GM11168 (cell line): Measurements from ENCODE around the gene CD109.
"Not testable (repeated sequence)": the region's sequence is repeated elsewhere in the genome, so short reads cannot be mapped to it uniquely, and the experiment has no call there.

ENCODE experiments used
- in situ Hi-C: fragments of 300-500 bp; cut with MboI; formaldehyde crosslinking; loops from one replicate; pipeline ENCODE4 v1.12.0; 2022; ENCODE audit warnings: low sequenced_read_pairs; ENCODE audit not compliant: unreplicated experiment

The CD109 gene

DNA sequence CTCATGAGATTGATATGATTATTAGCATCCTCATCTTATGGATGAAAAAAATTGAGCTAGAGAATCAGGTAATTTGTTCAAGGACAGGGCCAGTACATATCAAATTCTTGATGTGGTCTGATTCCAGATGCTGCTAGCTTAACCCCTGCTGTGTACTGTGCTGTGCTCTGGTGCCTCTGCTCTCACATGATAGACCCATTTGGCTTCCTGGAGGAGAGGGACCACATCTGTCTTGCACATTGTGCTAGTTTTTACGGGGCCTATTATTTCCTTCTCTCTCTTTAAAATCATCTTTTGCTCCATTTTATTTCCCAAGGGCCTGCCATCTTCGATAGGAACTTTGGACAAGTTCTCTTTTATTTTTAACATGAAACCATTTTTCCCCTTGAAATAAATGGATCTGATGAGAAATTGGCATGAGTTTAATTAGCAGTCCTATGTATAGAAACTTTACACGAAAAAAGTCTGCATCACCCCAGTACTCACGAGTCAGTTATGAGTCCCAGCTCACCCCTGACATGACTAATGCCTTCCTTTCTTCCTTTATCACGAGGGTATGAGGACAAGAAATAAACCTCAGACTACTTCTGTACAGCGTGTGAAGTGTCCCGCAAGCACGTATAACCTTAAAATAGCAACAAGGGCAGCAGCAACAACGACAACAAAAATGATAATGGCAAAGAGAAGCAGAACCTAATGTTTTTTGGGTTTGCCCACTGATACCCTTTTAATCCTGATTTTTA, 26.5 kb downstream of the CD109 start:
- in situ Hi-C loops: no loop called here

- in situ Hi-C loops: not testable (repeated sequence)
Measured at GRCh38 chr6:73723480-73723879, 27.5 kb downstream of the CD109 start.

GRCh38 chr6:73724389-73724788, 28.4 kb downstream of the CD109 start:
- in situ Hi-C loops: no loop called here

DNA sequence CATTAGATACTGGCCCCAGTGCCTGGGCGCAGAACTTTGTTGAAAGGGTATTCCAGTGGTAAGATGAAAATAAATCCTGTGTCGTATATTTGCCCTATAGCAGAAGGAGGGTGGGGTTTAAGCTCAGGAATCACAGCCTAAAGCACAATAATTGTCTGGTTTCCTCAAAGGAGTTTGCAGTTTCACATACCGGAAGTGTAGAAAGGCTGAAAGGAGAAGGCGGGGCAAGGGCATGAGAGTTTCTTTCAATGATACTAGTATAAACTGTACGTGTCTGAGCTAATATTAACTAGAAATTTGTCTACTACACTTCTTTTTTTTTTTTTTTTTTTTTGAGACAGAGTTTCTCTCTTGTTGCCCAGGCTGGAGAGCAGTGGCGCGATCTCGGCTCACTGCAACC, 29.2 kb downstream of the CD109 start:
- in situ Hi-C loops: loop anchor here (25.0 kb wide), 1 partner anchor 1512 kb away; the partner anchor contains the start of gene COX7A2

DNA sequence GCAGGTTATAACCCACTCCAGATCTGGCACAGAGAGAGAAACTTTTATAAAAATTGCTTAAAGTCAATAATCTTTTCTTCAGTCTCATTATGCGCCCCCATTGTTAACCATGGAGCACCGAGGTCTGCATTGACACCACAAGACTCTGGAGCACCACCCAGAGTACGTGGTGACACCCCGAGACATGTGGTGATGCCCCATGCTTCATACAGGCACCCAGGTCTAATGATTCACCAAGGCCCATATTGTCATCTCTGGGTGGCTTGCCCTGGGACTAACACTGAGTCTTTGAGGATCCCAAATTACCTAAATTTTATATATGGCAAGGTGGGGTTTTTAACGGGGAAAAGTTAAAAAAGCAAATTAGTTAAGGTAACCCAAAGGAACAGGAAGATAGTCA, 31.1 kb downstream of the CD109 start:
- in situ Hi-C loops: loop anchor here (25.0 kb wide), 1 partner anchor 1510 kb away; the partner anchor contains the start of gene COX7A2

GRCh38 chr6:73728548-73729205, 32.7 kb downstream of the CD109 start:
- in situ Hi-C loops: loop anchor here (25.0 kb wide), 1 partner anchor 1509 kb away; the partner anchor contains the start of gene COX7A2

GRCh38 chr6:73731285-73731684, 35.3 kb downstream of the CD109 start:
- in situ Hi-C loops: loop anchor here (5.0 to 25.0 kb wide), 2 partner anchors 44 to 1506 kb away; partner anchors contain the start of gene COX7A2

GRCh38 chr6:73732845-73733675, 37.1 kb downstream of the CD109 start:
- in situ Hi-C loops: loop anchor here (5.0 to 25.0 kb wide), 2 partner anchors 46 to 1504 kb away; partner anchors contain the start of gene COX7A2

- in situ Hi-C loops: loop anchor here (5.0 to 25.0 kb wide), 2 partner anchors 46 to 1504 kb away; partner anchors contain the start of gene COX7A2
Measured at GRCh38 chr6:73733791-73734190, 37.8 kb downstream of the CD109 start.

DNA sequence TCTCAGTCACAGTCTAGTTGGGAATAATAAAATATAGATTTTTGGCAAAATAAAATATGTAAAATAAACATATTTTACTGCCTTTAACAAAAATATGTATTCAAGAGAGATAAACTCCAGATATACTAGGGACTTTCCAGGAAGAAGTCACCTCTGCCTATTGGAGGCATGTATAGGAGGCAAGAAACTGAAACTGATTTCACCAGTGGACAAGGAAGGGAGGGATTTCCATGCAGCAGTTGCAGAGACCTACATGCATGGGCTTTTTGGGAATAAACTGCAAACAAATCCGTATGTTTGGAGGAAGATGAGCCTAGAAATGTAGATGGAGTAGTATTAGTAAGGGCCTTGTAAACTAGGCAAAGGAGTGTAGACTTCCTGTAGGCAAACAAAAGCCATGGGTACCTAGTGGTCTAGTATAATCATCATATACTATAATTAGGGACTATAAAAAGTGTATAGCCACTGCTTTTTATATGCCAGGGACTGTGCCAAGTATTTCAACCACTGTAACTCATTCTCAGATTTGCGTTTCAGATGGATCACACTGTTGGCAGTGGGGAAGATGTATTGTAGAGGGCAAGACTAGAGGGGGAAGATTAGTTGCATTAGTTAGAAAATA, 38.9 kb downstream of the CD109 start:
- in situ Hi-C loops: loop anchor here (5.0 to 25.0 kb wide), 2 partner anchors 48 to 1502 kb away; partner anchors contain the start of gene COX7A2

- in situ Hi-C loops: loop anchor here (25.0 kb wide), 1 partner anchor 1499 kb away; the partner anchor contains the start of gene COX7A2
Measured at GRCh38 chr6:73738367-73739028, 42.5 kb downstream of the CD109 start.

- in situ Hi-C loops: loop anchor here (25.0 kb wide), 1 partner anchor 1498 kb away; the partner anchor contains the start of gene COX7A2
Measured at GRCh38 chr6:73739096-73739495, 43.1 kb downstream of the CD109 start.

GRCh38 chr6:73742433-73742832, 46.4 kb downstream of the CD109 start:
- in situ Hi-C loops: loop anchor here (25.0 kb wide), 1 partner anchor 1495 kb away; the partner anchor contains the start of gene COX7A2

DNA sequence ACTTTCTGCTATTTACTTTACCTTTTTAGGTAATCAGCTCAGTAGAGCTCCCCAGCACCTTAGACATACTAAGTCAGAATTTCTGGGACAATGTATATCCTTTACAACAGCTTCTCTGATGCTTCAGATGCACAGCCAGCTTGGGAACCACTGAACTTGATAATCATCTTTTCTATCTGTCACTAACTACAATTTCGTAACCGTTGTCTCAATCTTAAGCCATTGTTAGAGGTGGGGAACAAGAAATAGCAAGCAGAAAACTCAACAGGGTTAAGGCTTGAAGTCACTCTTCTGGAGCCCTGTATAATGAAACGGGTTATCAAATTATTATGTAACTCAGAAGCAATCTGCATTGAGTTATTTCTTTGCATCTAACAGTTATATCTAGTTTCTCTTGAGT, 47.1 kb downstream of the CD109 start:
- in situ Hi-C loops: loop anchor here (25.0 kb wide), 1 partner anchor 1494 kb away; the partner anchor contains the start of gene COX7A2

DNA sequence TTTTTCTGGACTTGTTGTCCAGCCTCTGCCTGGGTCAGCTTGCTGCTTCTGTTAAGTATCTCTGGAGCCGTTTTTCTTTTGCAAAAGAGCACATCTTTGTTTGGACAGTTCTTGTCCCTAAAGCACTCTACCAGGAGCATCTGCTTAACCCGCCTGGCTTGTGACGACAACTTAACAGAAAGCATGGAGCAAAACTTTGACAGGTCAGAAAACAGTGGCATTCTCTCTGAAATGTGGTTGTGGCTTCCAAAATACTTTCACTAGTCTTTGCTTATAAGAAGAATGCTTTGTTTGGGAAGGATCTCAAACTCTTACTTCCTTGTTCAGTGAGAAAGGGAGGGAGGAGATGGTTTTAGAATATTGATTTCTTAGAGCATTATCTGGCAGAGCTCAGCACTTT, 47.6 kb downstream of the CD109 start:
- in situ Hi-C loops: loop anchor here (25.0 kb wide), 1 partner anchor 1494 kb away; the partner anchor contains the start of gene COX7A2

DNA sequence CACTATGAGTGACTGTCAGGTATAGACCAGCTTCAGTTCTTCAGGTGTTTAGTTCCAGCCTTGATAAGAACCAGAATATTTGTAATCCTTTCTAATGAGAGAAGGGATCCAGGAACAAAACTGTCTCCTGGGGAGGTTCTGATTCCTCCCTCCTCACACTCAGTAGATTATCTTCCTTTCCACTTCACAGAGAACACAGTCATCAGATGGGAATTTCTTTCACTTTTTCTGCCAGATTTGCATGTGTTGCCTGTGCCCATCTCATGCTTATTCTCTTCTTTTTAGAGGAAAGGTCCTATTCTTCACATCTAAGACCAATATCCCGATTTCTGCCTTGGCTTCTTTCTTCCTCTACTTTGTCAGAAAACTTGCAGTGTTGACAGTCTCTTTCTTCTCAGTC, 50.8 kb downstream of the CD109 start:
- in situ Hi-C loops: loop anchor here (25.0 kb wide), 1 partner anchor 1491 kb away; the partner anchor contains the start of gene COX7A2

- in situ Hi-C loops: loop anchor here (25.0 kb wide), 1 partner anchor 1490 kb away; the partner anchor contains the start of gene COX7A2
Measured at GRCh38 chr6:73747289-73747688, 51.3 kb downstream of the CD109 start.

- in situ Hi-C loops: no loop called here
Measured at GRCh38 chr6:73752943-73753342, 56.9 kb downstream of the CD109 start.

DNA sequence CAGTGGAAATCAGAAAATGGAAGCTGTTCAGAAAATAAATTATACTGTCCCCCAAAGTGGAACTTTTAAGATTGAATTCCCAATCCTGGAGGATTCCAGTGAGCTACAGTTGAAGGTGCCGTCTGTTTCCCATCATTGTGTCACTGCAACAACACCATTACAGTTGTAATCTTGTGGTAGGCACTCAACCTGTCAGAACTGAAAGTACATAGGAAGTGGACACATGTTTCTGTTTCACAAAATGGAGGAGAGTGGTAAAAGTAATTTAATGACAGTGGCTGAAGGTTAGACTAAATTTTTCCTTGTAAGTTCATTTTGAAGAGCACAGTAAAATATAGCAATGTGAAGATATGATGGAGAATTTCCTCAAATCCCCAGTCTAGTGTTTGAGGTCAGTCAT, 70.0 kb downstream of the CD109 start:
- in situ Hi-C loops: no loop called here
